HUDEP-2 (cell line): ENCODE measurements around the gene HLA-A.
A peak's percentile ranks its signal among the peaks of the same experiment; 100 is the strongest.
"Not testable (repeated sequence)": the region's sequence is repeated elsewhere in the genome, so short reads cannot be mapped to it uniquely, and the experiment has no call there.

Experiments used
- DNase-seq, 76 experiments: peaks; one replicate each; lab custom pipeline; 2025; ENCODE audit not compliant: unreplicated experiment in 76 of 76; lab: John Stamatoyannopoulos, UW

Gene HLA-A

GRCh38 chr6:29942275-29943052 lies at the start of gene HLA-A:
Gene HLA-A, plus strand, starts transcription at chr6:29942532. Its CDS starts 22 bp downstream, at chr6:29942554.
- peak in 73 of 76 experiments; percentile 29 to 92 (median 78) for DNase-seq

DNA sequence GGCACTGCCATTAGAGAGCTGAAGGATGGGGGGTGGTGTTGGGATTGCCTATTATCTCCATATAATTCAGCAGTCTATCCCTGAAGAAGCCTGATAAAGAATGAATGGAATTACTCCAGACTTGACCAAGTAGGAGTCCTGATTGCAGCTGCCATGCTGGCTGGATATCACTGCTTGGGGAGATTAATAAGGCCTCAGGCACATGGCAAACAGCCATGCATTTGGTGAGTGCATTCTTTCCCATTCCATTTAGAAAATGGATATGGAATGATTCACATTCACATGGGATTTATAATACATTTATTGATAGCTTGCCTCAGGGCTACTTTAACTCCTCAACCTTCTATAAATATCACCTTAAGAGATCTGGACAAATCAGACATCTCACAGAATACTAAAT lies 49.6 kb upstream of the HLA-A start:
- no peak for DNase-seq

- DNase-seq = no peak
These were observed 43.1 kb upstream of the HLA-A start for GRCh38 chr6:29899281-29899680.

DNA sequence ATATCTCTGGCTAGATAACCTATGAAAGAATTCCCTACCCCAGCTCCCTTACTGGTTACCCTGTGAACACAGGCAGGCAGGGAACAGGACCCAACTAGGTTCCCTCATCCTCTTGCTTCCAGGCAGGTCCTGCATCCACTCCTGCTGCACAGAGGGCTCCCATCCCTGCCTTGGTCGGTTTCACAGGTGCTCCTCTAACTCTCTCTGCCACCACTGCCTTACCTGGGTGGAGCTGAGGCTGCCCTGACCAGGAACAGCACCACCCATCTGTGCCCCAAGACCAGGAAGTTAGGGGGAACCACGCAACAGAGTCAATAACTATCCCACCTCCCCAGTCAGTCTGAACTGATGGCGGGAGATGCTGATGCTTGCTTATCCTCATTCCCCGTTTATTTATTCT lies 37.0 kb upstream of the HLA-A start:
- DNase-seq = no peak

DNA sequence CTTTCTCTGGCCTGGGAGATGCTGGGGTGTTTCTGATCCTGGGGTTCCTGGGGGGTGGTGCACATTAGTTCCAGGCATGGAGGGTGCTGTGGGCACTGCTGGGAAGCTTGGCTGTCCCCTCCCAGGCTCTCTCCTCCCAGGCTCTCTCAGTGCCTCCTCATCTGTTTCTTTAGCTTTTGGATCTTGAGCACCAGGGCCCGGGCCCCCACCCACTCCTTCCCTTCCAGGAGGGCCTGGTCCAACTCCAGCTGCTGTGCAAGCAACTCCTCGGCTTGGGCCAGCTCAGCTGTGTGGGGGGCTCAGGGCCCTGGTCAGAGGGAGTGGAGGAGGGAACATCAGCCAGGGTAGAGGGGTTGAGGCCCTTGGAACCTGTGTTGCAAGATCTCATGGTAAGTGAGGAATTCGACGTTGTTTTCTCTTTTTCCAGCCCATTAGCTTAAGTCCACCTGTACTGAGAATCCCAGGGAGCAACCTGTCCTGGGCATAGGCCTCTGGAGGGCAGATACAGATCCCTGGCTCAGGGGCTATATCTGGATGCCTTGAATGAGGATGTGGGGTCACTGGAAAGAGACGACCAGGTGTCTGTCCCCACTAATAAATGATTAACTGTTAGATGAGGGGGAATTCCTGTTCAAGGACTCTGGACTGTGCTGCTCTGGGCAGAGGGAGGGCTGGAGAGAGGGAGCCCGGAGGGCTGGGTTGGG lies 34.5 kb upstream of the HLA-A start:
- no peak for DNase-seq

DNA sequence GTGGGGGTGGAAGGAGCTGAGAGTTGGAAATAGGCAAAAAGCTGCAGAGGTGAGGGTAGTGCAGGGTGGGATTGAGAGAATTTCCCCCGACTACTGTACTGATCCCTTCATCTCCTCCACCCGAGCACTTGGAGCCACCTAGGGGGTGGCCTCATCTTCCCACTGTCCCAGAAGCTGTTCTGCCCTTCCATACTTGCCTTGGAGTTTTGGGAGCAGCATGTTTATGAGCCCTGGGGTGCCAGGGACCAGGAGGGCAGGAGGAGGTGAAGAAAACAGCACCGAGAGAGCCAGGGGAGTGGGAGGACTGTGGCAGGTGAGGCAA lies 34.0 kb upstream of the HLA-A start:
- DNase-seq = no peak

DNA sequence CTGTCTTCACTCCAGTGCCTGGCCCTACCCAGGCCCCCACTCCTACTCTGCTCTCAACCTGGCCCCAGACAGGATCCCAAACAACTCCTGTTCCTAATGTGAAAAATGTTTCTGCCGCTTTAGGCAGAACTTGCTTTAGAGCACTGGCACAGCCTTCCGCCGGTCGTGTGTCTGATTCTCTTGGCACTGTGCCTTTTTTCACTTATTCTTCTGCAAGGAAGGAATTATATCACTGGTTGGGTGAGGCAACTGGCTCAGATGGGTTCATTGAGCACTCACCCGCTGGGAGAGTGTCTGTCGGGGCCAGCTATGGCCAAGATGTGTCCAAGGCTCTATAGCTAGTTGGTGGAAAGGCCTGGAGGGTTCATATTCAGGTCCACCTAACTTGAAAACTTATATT lies 33.6 kb upstream of the HLA-A start:
- DNase-seq = no peak

GRCh38 chr6:29909985-29910384 lies 32.3 kb upstream of the HLA-A start:
- no peak for DNase-seq

GRCh38 chr6:29912840-29913239 lies 29.5 kb upstream of the HLA-A start:
- DNase-seq = no peak

GRCh38 chr6:29916741-29917140 lies 25.6 kb upstream of the HLA-A start:
- DNase-seq = no peak

DNA sequence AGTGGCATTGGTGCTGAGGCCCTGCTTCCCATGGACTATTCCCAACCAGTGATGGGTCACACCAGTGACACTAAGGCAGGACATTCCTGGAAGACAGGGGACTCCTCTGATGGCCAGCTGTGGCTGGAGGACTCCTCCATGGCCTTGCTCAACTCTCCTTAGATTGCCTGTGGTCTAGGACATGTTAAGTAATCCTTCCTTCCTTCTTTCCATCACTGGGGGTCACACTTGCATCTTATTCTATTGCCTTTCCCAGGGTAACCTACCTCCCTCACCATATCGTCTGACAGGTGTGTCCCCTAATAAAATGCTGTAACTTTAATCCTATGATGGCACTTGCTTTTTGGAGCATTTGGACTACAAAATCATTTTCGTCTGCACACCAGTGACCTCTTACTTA lies 24.5 kb upstream of the HLA-A start:
- DNase-seq = no peak

- DNase-seq = no peak
These were observed 22.6 kb upstream of the HLA-A start for GRCh38 chr6:29919506-29920445.

GRCh38 chr6:29924287-29924686 lies 18.0 kb upstream of the HLA-A start:
- peak in 4 of 76 experiments; percentile 2 to 21 (median 6) for DNase-seq

DNA sequence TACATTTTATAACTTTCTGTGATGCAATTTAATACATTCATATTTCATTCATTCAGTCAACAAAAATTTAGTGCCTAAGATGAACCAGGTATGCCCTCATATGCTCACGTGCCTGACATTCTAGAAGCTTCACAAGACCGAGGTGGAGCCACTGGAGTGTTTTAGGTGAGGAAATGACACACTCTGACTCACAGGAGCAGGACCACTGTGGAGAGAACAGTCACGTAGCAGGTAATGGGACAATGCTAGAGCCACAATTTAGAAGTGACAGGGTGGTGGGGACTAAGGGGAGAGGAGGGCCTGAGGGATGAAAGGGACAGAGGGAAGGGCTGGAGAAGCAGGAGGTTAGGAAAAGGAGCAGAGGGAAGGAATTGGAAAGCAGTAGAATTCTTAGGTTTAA lies 17.6 kb upstream of the HLA-A start:
- DNase-seq = no peak

DNA sequence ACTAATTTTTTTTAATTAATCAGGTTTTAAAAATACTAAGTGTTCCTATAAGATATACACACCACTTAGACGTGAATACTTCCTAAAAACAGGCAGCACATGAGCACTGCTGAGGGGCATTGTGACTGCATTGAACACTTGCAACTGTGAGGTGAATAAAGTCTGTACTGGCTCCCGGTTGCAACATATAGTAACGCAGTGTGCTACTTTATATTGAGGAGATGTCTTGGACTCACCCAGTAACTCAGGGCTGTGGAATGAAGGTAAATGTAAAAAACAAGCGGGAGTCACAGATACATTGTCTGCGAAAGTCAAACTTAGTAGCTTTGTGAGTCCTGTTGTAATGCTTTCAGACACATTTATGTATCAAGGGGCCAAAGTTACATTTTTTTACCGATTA lies 17.0 kb upstream of the HLA-A start:
- DNase-seq = no peak

DNA sequence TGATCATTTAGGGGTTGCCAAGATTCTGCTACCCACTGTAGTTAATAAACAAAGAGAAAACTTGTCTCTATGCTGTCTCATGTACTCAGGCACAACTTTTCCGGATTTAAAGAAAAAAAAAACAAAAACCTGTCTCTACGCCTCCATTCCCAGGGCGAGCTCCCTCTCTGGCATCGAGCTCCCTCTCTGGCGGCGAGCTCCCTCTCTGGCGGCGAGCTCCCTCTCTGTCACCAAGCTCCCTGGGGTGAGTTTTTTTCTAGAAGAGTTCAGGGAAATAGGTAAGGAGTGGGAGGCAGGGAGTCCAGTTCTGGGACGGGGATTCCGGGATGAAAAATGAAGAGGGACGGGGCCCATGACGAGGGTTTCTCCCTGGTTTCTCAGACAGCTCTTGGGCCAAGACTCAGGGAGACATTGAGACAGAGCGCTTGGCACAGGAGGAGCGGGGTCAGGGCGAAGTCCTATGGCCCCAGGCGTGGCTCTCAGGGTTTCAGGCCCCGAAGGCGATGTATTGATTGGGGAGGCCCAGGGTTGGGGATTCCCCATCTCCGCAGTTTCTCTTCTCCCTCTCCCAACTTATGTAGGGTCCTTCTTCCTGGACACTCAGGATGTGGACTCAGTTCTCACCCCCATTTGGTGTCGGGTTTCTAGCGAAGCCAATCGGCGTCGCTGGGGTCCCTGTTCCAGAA lies 16.5 kb upstream of the HLA-A start:
- DNase-seq = no peak

- peak in 62 of 76 experiments; percentile 11 to 92 (median 76) for DNase-seq
These were observed 15.7 kb upstream of the HLA-A start for GRCh38 chr6:29926413-29927274.

- no peak for DNase-seq
These were observed 15.1 kb upstream of the HLA-A start for GRCh38 chr6:29927275-29927569.

DNA sequence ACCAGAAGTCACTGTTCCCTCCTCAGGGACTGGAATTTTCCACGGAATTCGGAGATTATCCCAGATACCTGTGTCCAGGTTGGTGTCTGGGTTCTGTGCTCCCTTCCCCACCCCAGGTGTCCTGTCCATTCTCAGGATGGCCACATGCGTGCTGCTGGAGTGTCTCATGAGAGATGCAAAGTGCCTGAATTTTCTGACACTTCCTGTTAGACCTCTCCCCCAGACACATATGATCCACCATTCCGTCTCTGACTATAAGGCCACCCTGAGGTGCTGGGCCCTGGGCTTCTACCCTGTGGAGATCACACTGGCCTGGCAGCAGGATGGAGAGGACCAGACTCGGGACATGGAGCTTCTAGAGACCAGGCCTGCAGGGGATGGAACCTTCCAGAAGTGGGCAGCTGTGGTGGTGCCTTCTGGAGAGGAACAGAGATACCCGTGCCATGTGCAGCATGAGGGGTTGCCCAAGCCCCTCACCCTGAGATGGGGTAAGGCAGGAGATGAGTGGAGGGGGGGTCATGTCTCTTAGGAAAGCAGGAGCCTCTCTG lies 14.4 kb upstream of the HLA-A start:
- DNase-seq = no peak

GRCh38 chr6:29930047-29930446 lies 12.3 kb upstream of the HLA-A start:
- not testable (repeated sequence) for DNase-seq
